HG02763 (cell line): ENCODE results near the gene TMUB2.
"Not testable (repeated sequence)": the region's sequence is repeated elsewhere in the genome, so short reads cannot be mapped to it uniquely, and the experiment has no call there.

Experiments used
- ATAC-seq: cut with Tn5 transposase; IDR thresholded peaks from one replicate; pipeline ENCODE4 v1.9.1; 2021; ENCODE audit warnings: mild to moderate bottlenecking, moderate library complexity; ENCODE audit not compliant: unreplicated experiment

Gene TMUB2

GRCh38 chr17:44217738-44218343 is 31.1 kb downstream of the TMUB2 start:
- no peak for ATAC-seq

GRCh38 chr17:44218344-44219107 is 31.8 kb downstream of the TMUB2 start:
- ATAC-seq = peak; percentile 41

GRCh38 chr17:44219108-44219615 is 32.4 kb downstream of the TMUB2 start:
- ATAC-seq = peak; percentile 36

GRCh38 chr17:44219616-44220212 is 32.9 kb downstream of the TMUB2 start, which contains the start of gene UBTF:
Gene UBTF (minus strand): TSS chr17:44219675. CDS start chr17:44218229, 1,446 bp downstream.
- ATAC-seq = peak; percentile 8

- ATAC-seq = peak; percentile 1
Observed at GRCh38 chr17:44220213-44221083, 33.7 kb downstream of the TMUB2 start.

GRCh38 chr17:44221084-44221861 is 34.5 kb downstream of the TMUB2 start:
- no peak for ATAC-seq

GRCh38 chr17:44221862-44222111 is 35.0 kb downstream of the TMUB2 start:
- ATAC-seq = no peak

GRCh38 chr17:44222112-44222869 is 35.5 kb downstream of the TMUB2 start:
- no peak for ATAC-seq

GRCh38 chr17:44223541-44224071 is 36.8 kb downstream of the TMUB2 start:
- no peak for ATAC-seq

GRCh38 chr17:44229090-44229489 is 42.3 kb downstream of the TMUB2 start:
- no peak for ATAC-seq

- ATAC-seq = no peak
Observed at GRCh38 chr17:44230140-44230539, 43.4 kb downstream of the TMUB2 start.

GRCh38 chr17:44232061-44232460 is 45.3 kb downstream of the TMUB2 start:
- no peak for ATAC-seq

GRCh38 chr17:44233582-44233981 is 46.8 kb downstream of the TMUB2 start:
- no peak for ATAC-seq

- no peak for ATAC-seq
Observed at GRCh38 chr17:44235583-44235936, 48.8 kb downstream of the TMUB2 start.

GRCh38 chr17:44236444-44236991 is 49.7 kb downstream of the TMUB2 start:
- no peak for ATAC-seq

GRCh38 chr17:44237886-44238285 is 51.1 kb downstream of the TMUB2 start:
- not testable (repeated sequence) for ATAC-seq

GRCh38 chr17:44241106-44241624 is 54.4 kb downstream of the TMUB2 start:
- no peak for ATAC-seq
